ENCODE results near the gene TSPAN11.

The TSPAN11 gene

GRCh38 chr12:30898846-30899245, 27.7 kb upstream of the TSPAN11 start:
- Histone ChIP-seq H3K9me3 (no peaks in the 10 kb centered on the region), H3K4me3 (ENCODE audit: low read depth, low read length) (no peak overlapping the region), H3K27me3 (no peaks in the 10 kb centered on the region), H3K36me3 (no peaks in the 10 kb centered on the region), H3K4me1 (no peaks in the 10 kb centered on the region)
- DNase-seq: no peak
- TF ChIP-seq CTCF (IDR thresholded peaks at IDR 0.05; ENCODE audit: low read depth, low read length): no peak

- DNase-seq: no peak
- no peaks in the 10 kb centered on the region for H3K4me1 ChIP-seq
- H3K4me3 ChIP-seq (ENCODE audit: low read depth, low read length): no peak overlapping the region
- TF ChIP-seq CTCF (IDR thresholded peaks at IDR 0.05; ENCODE audit: low read depth, low read length): no peak
- no peaks in the 10 kb centered on the region for H3K27me3 ChIP-seq
- no peaks in the 10 kb centered on the region for H3K36me3 ChIP-seq
- no peaks in the 10 kb centered on the region for H3K9me3 ChIP-seq
These were observed 26.2 kb upstream of the TSPAN11 start for GRCh38 chr12:30900351-30900750.

GRCh38 chr12:30902001-30902400, 24.5 kb upstream of the TSPAN11 start:
- no peaks in the 10 kb centered on the region for H3K27me3 ChIP-seq
- no peak for DNase-seq
- H3K9me3 ChIP-seq: no peaks in the 10 kb centered on the region
- H3K36me3 ChIP-seq: no peaks in the 10 kb centered on the region
- TF ChIP-seq CTCF (IDR thresholded peaks at IDR 0.05; ENCODE audit: low read depth, low read length): no peak
- H3K4me3 ChIP-seq (ENCODE audit: low read depth, low read length): no peak overlapping the region
- H3K4me1 ChIP-seq: no peaks in the 10 kb centered on the region

- Histone ChIP-seq H3K27me3 (no peaks in the 10 kb centered on the region), H3K9me3 (no peaks in the 10 kb centered on the region), H3K4me3 (ENCODE audit: low read depth, low read length) (no peak overlapping the region), H3K4me1 (no peaks in the 10 kb centered on the region), H3K36me3 (no peaks in the 10 kb centered on the region)
- TF ChIP-seq CTCF (IDR thresholded peaks at IDR 0.05; ENCODE audit: low read depth, low read length): no peak
- DNase-seq: no peak
These were observed 24.0 kb upstream of the TSPAN11 start for GRCh38 chr12:30902596-30902995.

GRCh38 chr12:30905463-30906009, 21.0 kb upstream of the TSPAN11 start:
- Histone ChIP-seq H3K36me3 (no peaks in the 10 kb centered on the region), H3K9me3 (no peaks in the 10 kb centered on the region)
- no peak for TF ChIP-seq CTCF (IDR thresholded peaks at IDR 0.05; ENCODE audit: low read depth, low read length)

GRCh38 chr12:30908076-30908721, 18.3 kb upstream of the TSPAN11 start:
- DNase-seq: no peak
- Histone ChIP-seq H3K4me3 (ENCODE audit: low read depth, low read length) (no peak overlapping the region), H3K27me3 (no peaks in the 10 kb centered on the region), H3K36me3 (no peaks in the 10 kb centered on the region), H3K4me1 (no peaks in the 10 kb centered on the region), H3K9me3 (no peaks in the 10 kb centered on the region)
- TF ChIP-seq CTCF (IDR thresholded peaks at IDR 0.05; ENCODE audit: low read depth, low read length): no peak

More at GRCh38 chr12:30905463-30906009, 21.0 kb upstream of the TSPAN11 start:
- DNase-seq: no peak
- no peaks in the 10 kb centered on the region for H3K27me3 ChIP-seq
- H3K4me1 ChIP-seq: no peaks in the 10 kb centered on the region
- H3K4me3 ChIP-seq (ENCODE audit: low read depth, low read length): no peak overlapping the region

All from BE2C (cell line).